SIG-M5 (cell line): ENCODE results near the gene NCK2.

Experiments used
- DNase-seq: peaks from one replicate; lab custom pipeline; 2025; lab: John Stamatoyannopoulos, UW

The NCK2 gene

GRCh38 chr2:105926960-105927678 lies 182.4 kb downstream of the NCK2 start:
- no peak for DNase-seq

- no peak for DNase-seq
Observed at GRCh38 chr2:105928086-105928485, 183.4 kb downstream of the NCK2 start.

- DNase-seq = no peak
Observed at GRCh38 chr2:105928563-105928962, 183.9 kb downstream of the NCK2 start.

- DNase-seq = no peak
Observed at GRCh38 chr2:105929516-105929915, 184.8 kb downstream of the NCK2 start.

- DNase-seq = no peak
Observed at GRCh38 chr2:105932582-105932981, 187.9 kb downstream of the NCK2 start.

DNA sequence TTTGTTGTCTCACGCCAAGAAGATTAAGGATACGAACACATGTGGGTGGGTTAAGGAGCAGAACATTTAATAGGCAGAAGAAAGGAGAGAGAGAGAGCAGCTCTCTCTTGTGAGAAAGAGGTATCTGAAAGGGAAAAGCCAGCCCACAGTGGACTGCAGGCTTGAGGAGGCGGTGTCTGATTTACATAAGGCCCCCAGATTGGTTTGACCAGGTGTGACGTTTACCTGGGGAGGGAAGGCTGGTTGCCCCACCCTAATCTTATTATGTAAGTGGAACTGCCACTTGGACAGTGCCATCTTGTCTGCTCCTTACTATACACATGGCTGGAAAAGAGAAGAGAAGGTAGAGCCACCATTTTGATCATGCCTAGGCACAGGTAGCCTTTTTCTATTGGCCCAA lies 189.2 kb downstream of the NCK2 start:
- DNase-seq = no peak

DNA sequence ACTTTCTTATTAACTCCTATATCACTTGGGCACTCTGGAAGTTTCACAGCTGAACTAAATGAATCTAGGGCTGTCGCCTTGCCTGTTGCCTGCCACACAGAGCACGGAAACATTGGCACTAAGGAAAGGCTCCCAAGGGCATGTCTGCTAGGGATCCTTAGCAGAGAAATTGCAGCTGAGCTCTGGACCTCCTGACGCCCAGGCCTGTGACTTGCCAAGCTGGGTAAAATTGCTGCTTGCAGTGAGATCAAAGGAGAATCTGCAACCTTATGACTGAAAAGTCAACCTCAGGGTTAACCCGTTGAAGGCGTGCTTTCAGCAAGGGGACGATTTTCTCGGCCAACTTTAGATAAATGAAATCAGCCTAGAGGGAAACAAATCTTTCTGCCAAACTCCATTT lies 189.8 kb downstream of the NCK2 start:
- no peak for DNase-seq

- DNase-seq = no peak
Observed at GRCh38 chr2:105935063-105935462, 190.4 kb downstream of the NCK2 start.

- DNase-seq = no peak
Observed at GRCh38 chr2:105936954-105937353, 192.2 kb downstream of the NCK2 start.

- no peak for DNase-seq
Observed at GRCh38 chr2:105937498-105938097, 192.9 kb downstream of the NCK2 start.
